HCT116 (cell line): ENCODE measurements around the gene FAM241A. TPM values are rescaled to one million over a fixed set of nuclear protein-coding genes. Genes with fewer than 3 reads are reported as not detected.

Experiments
- ATAC-seq: fragments of 200-7000 bp; cut with Tn5 transposase; 2 replicates; pipeline ENCODE4 v1.9.1; 2020; ENCODE audit warnings: mild to moderate bottlenecking, moderate library complexity
- BruUV-seq: library from RNA; stranded (reverse); fragments of 400-500 nt; replicated peaks from 2 replicates; lab custom pipeline; 2021; lab: Mats Ljungman, UMichigan
- CTCF ChIA-PET: fragments of 300-600 bp; sonication (Branson Sonifier 250); formaldehyde crosslinking; loops from one replicate; lab custom pipeline; 2021; ENCODE audit warnings: antibody characterized with exemption; lab: Charles Lee
- POLR2A ChIA-PET: fragments of 300-600, 350-600 bp; sonication (Branson Sonifier 250); formaldehyde crosslinking; loops from one replicate; lab custom pipeline; 2021; ENCODE audit warnings: antibody characterized with exemption; lab: Charles Lee
- RAD21 ChIA-PET, 2 experiments: fragments of 300-600 bp; sonication (Branson Sonifier 250); formaldehyde crosslinking; loops; one replicate each; lab custom pipeline; 2023; ENCODE audit warnings: low total read pairs in 2 of 2; ENCODE audit not compliant: uncharacterized antibody in 2 of 2, unreplicated experiment in 2 of 2, low non-redundant PET in 1 of 2; lab: Charles Lee
- DNase-seq: peaks from one replicate; pipeline ENCODE4 v3.0.0-alpha.2; 2010; ENCODE audit warnings: low read depth, low spot score
- H2AFZ ChIP-seq: fragments of 200-600 bp; shearing (Covaris generic), sonication (generic); 2 replicates; pipeline ENCODE4 v1.6.1; 2017; ENCODE audit warnings: low read depth, mixed run types, mixed read lengths, antibody characterized with exemption, low read length; ENCODE audit not compliant: poor library complexity, severe bottlenecking
- H3K27ac ChIP-seq: 2 replicates; pipeline ENCODE4 v1.5.1; 2012; ENCODE audit warnings: low read depth, low read length
- H3K27me3 ChIP-seq: fragments of 200-600 bp; sonication (generic); 2 replicates; pipeline ENCODE4 v1.6.1; 2016; ENCODE audit warnings: mixed run types, low read length, mixed read lengths; ENCODE audit not compliant: insufficient read depth
- H3K36me3 ChIP-seq, 2 experiments: fragments of 200-500 bp in 1 of 2; fragments of 200-600 bp in 1 of 2; sonication (Bioruptor generic) in 1 of 2; sonication (generic) in 1 of 2; 2 replicates each; pipeline versions ENCODE4 v1.5.1 to v1.6.1; 2014 to 2016; ENCODE audit warnings: low read length in 2 of 2, inconsistent platforms in 1 of 2, mixed read lengths in 1 of 2, mixed run types in 1 of 2; ENCODE audit not compliant: insufficient read depth in 2 of 2, control insufficient read depth in 1 of 2
- H3K4me1 ChIP-seq, 2 experiments: fragments of 200-600 bp in 1 of 2; sonication (generic) in 1 of 2; 2 replicates each; pipeline versions ENCODE4 v1.5.1 to v1.6.1; 2012 to 2017; ENCODE audit warnings: low read length in 2 of 2, inconsistent platforms in 1 of 2, mild to moderate bottlenecking in 1 of 2, mixed read lengths in 1 of 2, mixed run types in 1 of 2, moderate library complexity in 1 of 2; ENCODE audit not compliant: insufficient read depth in 2 of 2, control insufficient read depth in 1 of 2
- H3K4me2 ChIP-seq: fragments of 200-600 bp; sonication (generic); 2 replicates; pipeline ENCODE4 v1.6.1; 2017; ENCODE audit warnings: mixed run types, low read length, mixed read lengths
- H3K4me3 ChIP-seq, 2 experiments: fragments of 200-600 bp in 1 of 2; sonication (generic) in 1 of 2; replicated peaks in 1 of 2; 2 replicates each; pipeline ENCODE4 v1.5.1; 2011 to 2016; ENCODE audit warnings: low read length in 2 of 2, control low read depth in 1 of 2, low read depth in 1 of 2, mild to moderate bottlenecking in 1 of 2, mixed read lengths in 1 of 2, mixed run types in 1 of 2
- H3K79me2 ChIP-seq: fragments of 200-600 bp; sonication (generic); 2 replicates; pipeline ENCODE4 v1.6.1; 2017; ENCODE audit warnings: mild to moderate bottlenecking, mixed run types, low read length, moderate library complexity, mixed read lengths; ENCODE audit not compliant: insufficient read depth
- H3K9ac ChIP-seq: fragments of 200-600 bp; sonication (generic); 2 replicates; pipeline ENCODE4 v1.6.1; 2016; ENCODE audit warnings: low read length, mixed read lengths
- H3K9me2 ChIP-seq: fragments of 200-600 bp; sonication (generic), shearing (Covaris generic); 2 replicates; pipeline ENCODE4 v1.6.1; 2017; ENCODE audit warnings: mixed run types, mild to moderate bottlenecking, moderate library complexity; ENCODE audit not compliant: insufficient read depth
- H3K9me3 ChIP-seq, 2 experiments: fragments of 200-500 bp in 1 of 2; fragments of 200-600 bp in 1 of 2; sonication (Bioruptor generic) in 1 of 2; sonication (generic) in 1 of 2; 2 replicates each; pipeline ENCODE4 v1.6.1; 2014 to 2017; ENCODE audit warnings: low read length in 2 of 2, mixed read lengths in 2 of 2, inconsistent platforms in 1 of 2, low read depth in 1 of 2, mild to moderate bottlenecking in 1 of 2, mixed run types in 1 of 2, moderate library complexity in 1 of 2; ENCODE audit not compliant: control insufficient read depth in 1 of 2, insufficient read depth in 1 of 2
- H4K20me1 ChIP-seq: fragments of 200-600 bp; sonication (generic), shearing (Covaris generic); 2 replicates; pipeline ENCODE4 v1.6.1; 2017; ENCODE audit warnings: mixed run types, mild to moderate bottlenecking, moderate library complexity; ENCODE audit not compliant: insufficient read depth
- JUND ChIP-seq: IDR thresholded peaks from 2 replicates; pipeline ENCODE4 v1.6.1; 2012
- REST ChIP-seq: IDR thresholded peaks from 2 replicates; pipeline ENCODE4 v1.6.1; 2012; ENCODE audit warnings: low read depth
- SRF ChIP-seq: IDR thresholded peaks from 2 replicates; pipeline ENCODE4 v1.6.1; 2012; ENCODE audit warnings: low read depth
- ZNF274 ChIP-seq: fragments of 200-500 bp; sonication (Bioruptor generic); IDR thresholded peaks from 2 replicates; pipeline ENCODE4 v1.6.1; 2014; ENCODE audit warnings: mild to moderate bottlenecking, low read depth, low read length, inconsistent platforms
- intact Hi-C: fragments of 100-400 bp; cut with micrococcal nuclease; formaldehyde crosslinking; loops from 2 replicates; pipeline ENCODE4 v1.10.0; 2022
- total RNA-seq: library from RNA; stranded (reverse); gene quantifications from one replicate; pipeline ENCODE4 v1.2.1, GENCODE V29; 2021; ENCODE audit not compliant: unreplicated experiment

FAM241A gene
- total RNA-seq, 1 experiment from 2014 or later = 4.5 TPM

GRCh38 chr4:112143781-112144180 lies 1.5 kb upstream of the FAM241A start (continued):
- TF ChIP-seq REST (no peak), ZNF274 (no peak), SRF (no peak)

- no peaks in the 10 kb centered on the region for H4K20me1 ChIP-seq
- no peaks in the 10 kb centered on the region for H3K36me3 ChIP-seq
- no peak for DNase-seq
- H3K27me3 ChIP-seq = no peaks in the 10 kb centered on the region
- H3K27ac ChIP-seq = no peak overlapping the region
- CTCF ChIA-PET = no interaction called here
- intact Hi-C loops = loop anchor here (5.0 kb wide), 1 partner anchor 88 kb away; the partner anchor contains the start of gene AP1AR
- peaks cover 38% of the 10 kb centered on the region for H3K79me2 ChIP-seq
- 0 out of 2 replicates have a peak overlapping the region, but pooled peaks have one; percentile 63 for H3K9ac ChIP-seq
- BruUV-seq = no TSS peak
- peak overlapping the region; percentile 10 to 65; a peak in 3 of 4 replicates for H3K4me3 ChIP-seq
- ATAC-seq = no peak; the same call in 1 of the 2 replicates
- H2AFZ ChIP-seq = peak overlapping the region; percentile 11
- H3K9me3 ChIP-seq = no peaks in the 10 kb centered on the region
- POLR2A ChIA-PET = no interaction called here
- TF ChIP-seq JUND = no peak
- peak overlapping the region; percentile 76 for H3K4me2 ChIP-seq
- H3K4me1 ChIP-seq = peaks cover 4 to 13% of the 10 kb centered on the region in 2 experiments; a peak in 3 of 4 replicates
- RAD21 ChIA-PET = no interaction called here
- H3K9me2 ChIP-seq = no peaks in the 10 kb centered on the region
Measured at GRCh38 chr4:112144546-112145325, 518 bp upstream of the FAM241A start.
